Colonic mucosa (tissue), 4 donors: Measurements from ENCODE around the gene NAXD. TPM values are rescaled to one million over a fixed set of nuclear protein-coding genes. Genes with fewer than 3 reads are reported as not detected.

Source experiments
- DNase-seq: peaks from one replicate; pipeline ENCODE4 v3.0.0-alpha.2; 2020
- H3K27ac ChIP-seq: fragments of 200-600 bp; one replicate; pipeline ENCODE4 v1.8.0; 2021
- H3K27me3 ChIP-seq: fragments of 200-600 bp; one replicate; pipeline ENCODE4 v1.8.0; 2021
- H3K36me3 ChIP-seq: fragments of 200-600 bp; one replicate; pipeline ENCODE4 v1.8.0; 2021
- H3K4me1 ChIP-seq: fragments of 200-600 bp; one replicate; pipeline ENCODE4 v1.8.0; 2021; ENCODE audit warnings: mild to moderate bottlenecking
- H3K4me3 ChIP-seq: fragments of 200-600 bp; one replicate; pipeline ENCODE4 v1.8.0; 2021
- H3K9ac ChIP-seq, 2 donors: one replicate each; pipeline ENCODE4 v1.7.0; 2013; ENCODE audit warnings: control low read depth in 2 of 2, low read depth in 2 of 2, low read length in 2 of 2
- H3K9me3 ChIP-seq: fragments of 200-600 bp; one replicate; pipeline ENCODE4 v1.8.0; 2021
- intact Hi-C: fragments of 100-400 bp; cut with DNase I; formaldehyde crosslinking; loops from one replicate; pipeline ENCODE4 v1.14.1; 2022
- total RNA-seq, 2 donors: library from RNA; stranded (reverse); fragmentation: NEBNext Ultra II Directional in 1 of 2; extraction: Animal tissue kit (Norgen Biotek cat#: 25700) in 1 of 2; gene quantifications; one replicate each; pipeline ENCODE4 v1.2.1, GENCODE V29; 2021
- TF ChIP-seq, protein P1 (sequence below): fragments of 200-600 bp; IDR thresholded peaks from one replicate; pipeline ENCODE4 v1.8.0; 2022; ENCODE audit warnings: antibody characterized with exemption, mild to moderate bottlenecking
- donor health status: healthy.
- donor health status: DM: no; HTN: no; CAD: no.
- donor health status: DM: no; HTN: no; CAD: no.

Gene NAXD
- total RNA-seq, 2 donors from 2014 or later, result 36.7 to 40.4 TPM

DNA sequence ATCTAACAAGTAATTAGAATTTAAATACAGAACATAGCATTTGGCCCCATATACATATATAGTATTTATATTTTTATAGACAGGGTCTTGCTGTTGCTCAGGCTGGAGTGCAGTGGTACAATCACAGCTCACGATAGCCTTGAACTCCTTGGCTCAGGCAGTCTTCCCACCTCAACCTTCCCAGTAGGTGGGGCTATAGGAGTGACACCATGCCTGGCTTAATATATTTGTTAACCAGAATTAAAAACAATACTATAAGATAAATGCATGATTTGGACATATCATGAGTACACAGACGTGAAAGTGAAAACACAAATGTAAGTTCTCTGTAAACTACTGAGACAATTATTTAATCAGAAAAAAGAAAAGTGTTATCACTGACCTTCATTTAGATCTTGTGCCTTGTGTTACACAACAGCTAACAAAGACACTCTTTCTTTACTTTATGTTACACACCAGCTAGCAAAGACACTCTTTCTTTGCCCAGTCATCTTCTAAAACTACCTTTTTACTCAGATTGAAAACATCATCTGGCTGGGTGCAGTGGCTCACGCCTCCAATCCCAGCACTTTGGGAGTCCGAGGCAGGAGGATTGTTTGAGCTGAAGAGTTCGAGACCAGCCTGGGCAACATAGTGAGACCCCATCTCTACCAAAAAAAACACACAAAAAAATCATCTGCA, 68.0 kb downstream of the NAXD start:
- Histone ChIP-seq H3K36me3 (peaks cover 4% of the 10 kb centered on the region), H3K4me1 (no peaks in the 10 kb centered on the region), H3K27me3 (no peaks in the 10 kb centered on the region), H3K27ac (no peak overlapping the region), H3K4me3 (no peak overlapping the region), H3K9me3 (no peaks in the 10 kb centered on the region), H3K9ac (no peak overlapping the region)
- intact Hi-C loops, result loop anchor here (2.0 kb wide), 1 partner anchor 135 kb away; no protein-coding TSS in a partner anchor
- TF ChIP-seq, protein P1, sequence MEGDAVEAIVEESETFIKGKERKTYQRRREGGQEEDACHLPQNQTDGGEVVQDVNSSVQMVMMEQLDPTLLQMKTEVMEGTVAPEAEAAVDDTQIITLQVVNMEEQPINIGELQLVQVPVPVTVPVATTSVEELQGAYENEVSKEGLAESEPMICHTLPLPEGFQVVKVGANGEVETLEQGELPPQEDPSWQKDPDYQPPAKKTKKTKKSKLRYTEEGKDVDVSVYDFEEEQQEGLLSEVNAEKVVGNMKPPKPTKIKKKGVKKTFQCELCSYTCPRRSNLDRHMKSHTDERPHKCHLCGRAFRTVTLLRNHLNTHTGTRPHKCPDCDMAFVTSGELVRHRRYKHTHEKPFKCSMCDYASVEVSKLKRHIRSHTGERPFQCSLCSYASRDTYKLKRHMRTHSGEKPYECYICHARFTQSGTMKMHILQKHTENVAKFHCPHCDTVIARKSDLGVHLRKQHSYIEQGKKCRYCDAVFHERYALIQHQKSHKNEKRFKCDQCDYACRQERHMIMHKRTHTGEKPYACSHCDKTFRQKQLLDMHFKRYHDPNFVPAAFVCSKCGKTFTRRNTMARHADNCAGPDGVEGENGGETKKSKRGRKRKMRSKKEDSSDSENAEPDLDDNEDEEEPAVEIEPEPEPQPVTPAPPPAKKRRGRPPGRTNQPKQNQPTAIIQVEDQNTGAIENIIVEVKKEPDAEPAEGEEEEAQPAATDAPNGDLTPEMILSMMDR, result peak; percentile 64
- DNase-seq, result no peak

DNA sequence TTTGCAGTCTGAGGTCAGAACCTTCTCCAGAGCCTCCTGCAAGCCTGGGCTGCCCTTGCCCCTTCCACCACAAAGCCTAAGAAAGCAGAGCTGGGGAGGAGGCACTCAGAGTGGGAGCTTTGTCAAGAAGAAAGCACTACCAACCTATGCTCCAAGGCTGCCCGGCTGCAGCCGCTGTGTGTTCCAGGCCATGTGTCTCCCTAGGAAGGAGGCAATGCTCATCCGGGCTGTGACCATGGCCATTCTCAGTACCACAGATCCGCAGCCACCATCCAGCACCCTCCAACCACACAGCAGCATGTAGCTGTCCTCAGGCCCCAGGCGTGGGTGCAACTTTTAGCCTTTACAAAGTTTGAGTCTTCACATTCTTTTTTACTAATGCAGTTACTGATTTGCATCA, 68.6 kb downstream of the NAXD start:
- no peaks in the 10 kb centered on the region for H3K9me3 ChIP-seq
- H3K9ac ChIP-seq, result no peak overlapping the region
- no peak for DNase-seq
- no peak overlapping the region for H3K4me3 ChIP-seq
- no peaks in the 10 kb centered on the region for H3K27me3 ChIP-seq
- H3K27ac ChIP-seq, result no peak overlapping the region
- H3K4me1 ChIP-seq, result no peaks in the 10 kb centered on the region
- TF ChIP-seq, protein P1, result no peak
- H3K36me3 ChIP-seq, result peaks cover 4% of the 10 kb centered on the region
- intact Hi-C loops, result loop anchor here (2.0 kb wide), 1 partner anchor 135 kb away; no protein-coding TSS in a partner anchor

DNA sequence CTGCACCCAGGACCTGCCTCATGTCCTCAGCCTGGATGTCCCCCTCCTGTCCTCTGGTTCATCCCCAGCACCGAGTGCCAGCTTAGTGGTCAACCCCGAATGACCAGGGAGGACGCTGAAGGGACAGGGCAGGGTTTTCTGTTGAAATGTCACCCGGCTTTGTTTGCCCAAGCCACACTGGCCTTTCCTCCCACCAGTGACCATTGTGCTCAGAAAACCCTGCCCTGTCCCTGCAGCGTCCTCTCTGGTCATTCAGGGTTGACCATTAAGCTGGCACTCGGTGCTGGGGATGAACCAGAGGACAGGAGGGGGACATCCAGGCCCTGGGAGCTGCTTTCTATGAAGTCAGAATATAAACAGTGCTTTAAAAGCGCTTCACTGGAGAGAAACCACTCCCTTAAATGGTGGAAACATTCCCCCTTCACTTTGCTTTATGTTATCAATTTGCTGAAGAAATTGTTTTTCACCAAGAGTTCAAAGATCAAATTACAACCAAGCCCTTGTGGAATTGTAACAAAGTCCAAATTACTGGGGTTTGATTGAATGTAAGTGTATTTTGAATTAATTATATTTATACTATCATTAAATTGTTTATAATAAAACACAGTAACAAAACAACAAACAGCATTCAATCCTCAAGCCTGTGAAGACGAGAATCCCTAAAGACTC, 69.2 kb downstream of the NAXD start:
- Histone ChIP-seq H3K27me3 (no peaks in the 10 kb centered on the region), H3K4me1 (no peaks in the 10 kb centered on the region), H3K36me3 (peaks cover 4% of the 10 kb centered on the region), H3K9ac (no peak overlapping the region), H3K4me3 (no peak overlapping the region), H3K27ac (no peak overlapping the region), H3K9me3 (no peaks in the 10 kb centered on the region)
- intact Hi-C loops, result no loop called here
- DNase-seq, result no peak
- TF ChIP-seq, protein P1, result no peak

DNA sequence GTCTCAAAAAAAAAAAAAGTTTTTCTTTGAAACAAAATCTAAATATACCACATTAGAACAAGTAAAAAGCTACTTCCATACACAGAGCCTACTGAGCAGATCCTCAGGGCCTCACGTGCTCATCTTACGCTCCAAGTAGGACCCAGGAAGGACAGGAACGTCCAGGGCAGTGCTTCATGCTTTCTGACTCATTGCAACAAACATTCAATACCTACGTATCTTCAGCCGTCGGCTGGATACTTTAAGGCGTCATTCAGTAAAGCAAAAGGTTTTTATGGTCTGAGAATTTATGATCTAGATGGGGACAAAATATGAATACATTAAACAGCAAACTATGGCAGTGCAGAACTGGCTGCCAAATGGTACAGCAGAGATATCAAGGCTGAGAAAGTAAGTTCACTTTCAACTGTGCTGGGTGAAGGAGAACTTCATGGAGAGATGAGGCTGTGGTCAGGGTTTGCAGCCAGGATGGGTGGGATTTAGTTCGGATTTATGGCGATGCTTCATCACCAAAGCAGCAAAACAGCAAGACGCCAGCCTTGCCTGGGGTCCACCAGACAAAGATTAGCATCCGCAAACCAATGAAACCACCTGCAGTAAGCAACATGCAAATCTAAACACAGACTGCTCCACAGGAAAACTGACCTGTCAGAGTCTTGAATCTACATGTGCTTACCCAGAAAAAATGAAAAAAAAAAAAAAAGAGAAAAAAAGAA, 70.1 kb downstream of the NAXD start:
- intact Hi-C loops, result no loop called here
- no peaks in the 10 kb centered on the region for H3K27me3 ChIP-seq
- H3K27ac ChIP-seq, result no peak overlapping the region
- peaks cover 4% of the 10 kb centered on the region for H3K36me3 ChIP-seq
- DNase-seq, result no peak
- H3K9me3 ChIP-seq, result no peaks in the 10 kb centered on the region
- no peak overlapping the region for H3K9ac ChIP-seq
- TF ChIP-seq, protein P1, result no peak
- H3K4me3 ChIP-seq, result no peak overlapping the region
- no peaks in the 10 kb centered on the region for H3K4me1 ChIP-seq

DNA sequence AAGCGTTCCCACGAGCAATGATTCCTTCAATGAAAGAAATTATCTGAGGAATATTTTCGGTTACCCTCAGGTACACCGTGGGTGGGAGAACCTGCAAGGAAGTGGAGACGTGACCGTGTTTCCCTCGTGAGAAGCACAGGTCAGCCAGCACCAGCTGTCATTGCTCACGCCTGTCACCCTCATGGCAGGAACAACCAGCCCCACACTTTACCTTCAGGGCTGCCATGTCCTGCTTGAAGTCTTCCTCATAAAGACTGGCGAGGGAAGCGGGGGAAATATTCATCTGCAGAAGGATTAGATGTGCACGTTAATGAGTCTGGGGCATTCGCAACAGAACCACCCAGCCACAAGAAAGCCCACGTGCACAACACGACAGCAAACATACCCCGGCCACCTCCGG, 72.4 kb downstream of the NAXD start:
- H3K9me3 ChIP-seq, result no peaks in the 10 kb centered on the region
- TF ChIP-seq, protein P1, result no peak
- H3K36me3 ChIP-seq, result peaks cover 7% of the 10 kb centered on the region
- intact Hi-C loops, result no loop called here
- DNase-seq, result no peak
- no peaks in the 10 kb centered on the region for H3K4me1 ChIP-seq
- H3K9ac ChIP-seq, result no peak overlapping the region
- no peaks in the 10 kb centered on the region for H3K27me3 ChIP-seq
- no peak overlapping the region for H3K27ac ChIP-seq
- H3K4me3 ChIP-seq, result no peak overlapping the region
